T47D (cell line): ENCODE measurements around the gene TSPAN12.
"Not testable (repeated sequence)": the region's sequence is repeated elsewhere in the genome, so short reads cannot be mapped to it uniquely, and the experiment has no call there.

Source experiments
- DNase-seq, 2 experiments: peaks; one replicate each; pipeline versions ENCODE4 v3.0.0 to v3.0.0-alpha.2; 2011 to 2012; ENCODE audit warnings: low read depth in 1 of 2, low spot score in 1 of 2
- JUND ChIP-seq: IDR thresholded peaks from 2 replicates; pipeline ENCODE4 v1.6.1; 2012; ENCODE audit warnings: low read depth
- in situ Hi-C: cut with HindIII; loops from 2 replicates; pipeline ENCODE4 v1.10.0; 2016; ENCODE audit warnings: low sequenced_read_pairs, low pct_unique_long_range_greater_than_20kb

Gene TSPAN12, protein sequence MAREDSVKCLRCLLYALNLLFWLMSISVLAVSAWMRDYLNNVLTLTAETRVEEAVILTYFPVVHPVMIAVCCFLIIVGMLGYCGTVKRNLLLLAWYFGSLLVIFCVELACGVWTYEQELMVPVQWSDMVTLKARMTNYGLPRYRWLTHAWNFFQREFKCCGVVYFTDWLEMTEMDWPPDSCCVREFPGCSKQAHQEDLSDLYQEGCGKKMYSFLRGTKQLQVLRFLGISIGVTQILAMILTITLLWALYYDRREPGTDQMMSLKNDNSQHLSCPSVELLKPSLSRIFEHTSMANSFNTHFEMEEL

DNA sequence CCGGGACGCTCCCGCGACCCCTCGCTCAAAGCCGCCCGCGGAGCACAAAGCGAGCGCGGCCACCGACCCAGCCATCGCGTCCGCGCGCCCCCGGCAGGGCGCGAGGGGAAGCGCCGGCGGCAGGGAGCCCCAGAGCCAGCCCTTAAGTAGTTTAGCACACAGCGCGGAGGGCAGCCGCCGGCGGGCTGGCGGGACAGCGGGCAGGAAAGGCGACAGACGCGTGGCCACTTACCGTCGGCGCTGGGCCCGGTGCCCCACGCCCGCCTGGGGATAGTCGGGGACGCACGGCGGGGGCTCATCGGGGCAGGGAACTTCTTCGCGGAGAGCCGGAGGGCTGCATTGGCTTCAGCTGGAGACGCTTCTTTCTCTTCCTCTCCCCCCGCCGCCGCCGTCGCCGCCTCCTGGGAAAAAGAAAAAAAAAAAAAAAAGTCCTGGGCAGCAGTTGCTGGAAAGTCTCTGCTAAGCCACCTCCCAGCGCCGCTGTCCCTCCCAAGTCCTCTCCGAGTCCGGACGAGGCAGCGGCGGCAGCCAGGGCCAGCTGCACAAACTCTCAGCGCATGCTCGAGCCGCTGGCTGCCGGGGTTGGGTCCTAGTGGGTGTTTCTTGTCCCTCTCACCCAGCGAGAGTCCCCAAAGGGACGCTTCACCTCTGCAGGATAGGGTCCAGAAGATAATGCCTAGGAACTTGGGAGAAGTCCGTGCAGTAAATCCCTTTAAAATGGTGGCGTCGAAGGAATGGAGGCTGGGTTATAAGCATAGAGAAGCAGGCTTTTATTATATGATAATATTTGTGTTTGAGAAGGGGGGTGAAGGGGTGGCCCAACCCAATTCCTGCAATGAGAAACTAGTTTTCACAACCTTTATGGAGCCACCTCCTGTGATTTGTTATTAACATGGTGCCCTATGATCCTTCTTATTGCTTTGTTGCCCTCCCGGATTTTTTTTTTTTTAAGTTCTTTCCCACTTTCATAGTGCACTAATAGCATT, at the start of gene TSPAN12:
Gene TSPAN12, minus strand, starts transcription at position 557 of the 986 bp plus-strand sequence. CDS start 1,381 bp downstream, outside the sequence.
- no peak for TF ChIP-seq JUND
- in situ Hi-C loops: no loop called here
- peak; percentile 49 to 76 for DNase-seq

- in situ Hi-C loops: no loop called here
- no peak for TF ChIP-seq JUND
- DNase-seq: no peak
Measured at GRCh38 chr7:120898715-120899499, 41.0 kb upstream of the TSPAN12 start.

DNA sequence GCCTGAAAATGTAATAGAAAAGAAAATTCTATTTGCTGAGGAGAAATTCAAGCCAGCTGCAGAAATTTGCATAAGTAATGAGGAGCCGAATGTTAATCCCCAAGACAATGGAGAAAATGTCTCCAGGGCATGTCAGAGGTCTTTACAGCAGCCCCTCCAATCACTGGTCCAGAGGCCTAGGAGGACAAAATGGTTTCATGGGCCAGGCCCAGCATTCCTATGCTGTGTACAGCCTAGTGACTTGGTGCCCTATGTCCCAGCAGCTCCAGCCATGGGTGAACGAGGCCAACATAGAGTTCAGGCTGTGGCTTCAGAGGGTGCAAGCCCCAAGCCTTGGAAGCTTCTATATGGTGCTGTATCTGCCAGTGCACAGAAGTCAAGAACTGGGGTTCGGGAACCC, 37.3 kb upstream of the TSPAN12 start:
- in situ Hi-C loops, DNase-seq: not testable (repeated sequence)

DNA sequence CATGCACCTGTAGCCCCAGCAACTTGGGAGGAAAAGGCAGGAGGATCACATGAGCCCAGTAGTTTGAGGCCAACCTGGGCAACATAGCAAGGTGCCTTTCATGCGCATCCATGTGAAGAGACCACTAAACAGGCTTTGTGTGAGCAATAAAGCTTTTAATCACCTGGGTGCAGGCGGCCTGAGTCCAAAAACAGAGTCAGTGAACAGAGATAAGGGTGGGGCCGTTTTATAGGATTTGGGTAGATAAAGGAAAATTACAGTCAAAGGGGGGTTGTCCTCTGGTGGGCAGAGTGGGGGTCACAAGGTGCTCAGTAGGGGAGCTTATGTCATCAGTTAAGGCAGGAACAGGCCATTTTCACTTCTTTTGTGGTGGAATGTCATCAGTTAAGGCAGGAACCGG, 27.7 kb upstream of the TSPAN12 start:
- DNase-seq, in situ Hi-C loops: not testable (repeated sequence)

- DNase-seq: no peak
- in situ Hi-C loops: no loop called here
- no peak for TF ChIP-seq JUND
Measured at GRCh38 chr7:120877701-120878100, 19.8 kb upstream of the TSPAN12 start.

- TF ChIP-seq JUND: no peak
- in situ Hi-C loops: no loop called here
- DNase-seq: peak; percentile 6 to 60
Measured at GRCh38 chr7:120876922-120877321, 19.0 kb upstream of the TSPAN12 start.

DNA sequence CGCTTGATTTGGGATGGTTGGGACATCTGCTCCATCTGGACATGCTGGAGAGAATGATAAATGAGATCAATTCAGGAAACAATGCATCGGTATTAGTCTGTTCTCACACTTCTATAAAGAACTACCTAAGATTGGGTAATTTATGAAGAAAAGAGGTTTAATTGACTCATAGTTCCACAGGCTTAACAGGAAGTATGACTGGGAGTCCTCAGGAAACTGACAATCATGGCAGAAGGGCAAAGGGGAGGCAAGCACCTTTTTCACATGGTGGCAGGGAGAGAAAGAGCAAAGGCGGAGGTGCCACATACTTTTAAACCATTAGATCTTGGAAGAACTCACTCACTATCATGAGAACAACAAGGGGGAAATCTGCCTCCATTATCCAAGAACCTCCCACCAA, 16.8 kb upstream of the TSPAN12 start:
- in situ Hi-C loops: no loop called here
- TF ChIP-seq JUND: no peak
- DNase-seq: no peak

- in situ Hi-C loops: no loop called here
- TF ChIP-seq JUND: no peak
- no peak for DNase-seq
Measured at GRCh38 chr7:120874016-120874415, 16.1 kb upstream of the TSPAN12 start.

GRCh38 chr7:120873401-120873800, 15.5 kb upstream of the TSPAN12 start:
- TF ChIP-seq JUND: no peak
- no peak for DNase-seq
- in situ Hi-C loops: no loop called here

DNA sequence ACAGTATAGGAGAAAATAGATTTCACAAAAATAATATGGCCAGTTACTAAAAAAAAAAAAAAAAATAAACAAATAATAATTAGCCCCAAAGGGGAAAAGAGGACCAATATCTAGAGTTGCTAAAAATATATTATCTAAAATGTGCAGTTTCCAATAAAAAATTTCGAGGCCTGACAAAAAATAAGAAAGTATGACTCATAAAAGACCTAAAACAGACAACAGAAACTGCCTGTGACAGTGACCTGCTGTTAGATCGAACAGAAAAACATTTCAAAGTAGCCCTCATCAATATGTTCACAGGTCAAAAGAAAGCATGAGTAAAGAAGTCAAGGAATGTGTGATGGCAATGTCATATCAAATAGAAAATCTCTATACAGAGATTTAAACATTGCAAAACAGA, 11.8 kb upstream of the TSPAN12 start:
- TF ChIP-seq JUND: no peak
- in situ Hi-C loops: no loop called here
- DNase-seq: no peak

DNA sequence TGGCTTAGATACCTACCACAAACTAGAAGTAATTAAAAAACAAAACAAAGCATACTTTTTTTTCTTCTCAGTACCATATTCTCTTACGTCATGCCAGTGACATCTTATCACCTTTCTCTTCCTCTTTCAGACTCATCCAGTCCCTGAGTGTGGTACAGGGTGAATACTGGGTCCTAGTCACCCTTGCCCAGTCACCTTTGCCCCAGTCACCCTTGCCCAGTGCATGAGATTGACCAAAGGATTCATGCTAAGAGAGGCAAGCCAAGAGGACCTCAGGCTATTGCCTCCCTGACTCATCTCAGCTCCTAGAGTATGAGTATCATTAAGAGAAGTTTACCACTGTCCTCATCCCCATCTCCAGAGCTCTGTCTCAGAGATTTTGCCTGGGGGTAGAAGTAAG, 10.0 kb upstream of the TSPAN12 start:
- no peak for DNase-seq
- in situ Hi-C loops: no loop called here
- TF ChIP-seq JUND: no peak

DNA sequence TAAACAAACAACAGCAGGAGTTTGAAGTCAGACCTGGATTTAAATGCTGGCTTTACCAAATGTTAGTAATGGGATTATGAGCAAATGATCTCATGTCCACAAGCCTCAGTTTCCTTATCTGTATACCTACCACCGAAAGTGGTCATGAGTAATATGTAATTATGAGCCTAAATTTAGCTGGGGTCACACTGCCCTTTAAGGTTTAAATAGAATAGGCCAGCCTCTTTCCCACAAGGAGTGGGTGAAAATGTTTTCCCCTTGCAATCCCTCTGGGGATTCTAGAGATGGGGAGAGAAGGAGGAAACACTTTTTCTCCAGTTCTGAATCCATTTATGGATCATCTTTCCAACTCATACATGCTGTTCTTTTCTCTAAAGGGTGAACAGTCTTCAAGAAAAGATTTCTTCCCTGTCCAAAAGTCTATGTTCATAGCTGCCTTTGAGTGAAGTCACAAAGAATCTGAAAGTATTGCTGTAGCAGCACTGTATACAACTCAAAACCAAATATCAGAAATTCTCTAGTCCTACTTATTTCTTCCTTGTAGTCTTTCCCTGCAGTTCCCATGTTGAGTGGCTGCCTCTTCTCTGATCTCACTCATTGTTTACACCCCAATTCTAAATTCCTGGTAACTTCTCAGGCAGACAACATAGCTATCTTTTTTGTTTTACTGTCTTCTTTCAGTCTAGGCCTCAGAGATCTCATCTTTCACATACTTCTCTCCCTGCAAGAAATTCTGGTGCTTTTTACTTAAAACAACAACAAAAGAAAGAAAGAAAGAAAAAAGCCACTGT, 7.4 kb upstream of the TSPAN12 start:
- TF ChIP-seq JUND: no peak
- DNase-seq: peak in 1 of 2 experiments; percentile 9
- in situ Hi-C loops: no loop called here
